T-helper 2 cell treated with Interferon-gamma antibody and Interleukin-4, amounts not matched to agents 100 ng/mL and 5 ng/mL, for 36 hours (primary cell): ENCODE measurements around the gene DCP1B. TPM values are rescaled to one million over a fixed set of nuclear protein-coding genes. Genes with fewer than 3 reads are reported as not detected.

ENCODE experiments used
- intact Hi-C: fragments of 100-400 bp; cut with micrococcal nuclease; formaldehyde crosslinking; loops from one replicate; pipeline ENCODE4 v1.15.1; 2023
- total RNA-seq: library from RNA; stranded (reverse); gene quantifications from 2 replicates; pipeline ENCODE4 v1.2.3, GENCODE V29; 2022

The DCP1B gene
- total RNA-seq, 1 donor from 2014 or later, result 12.5 TPM

GRCh38 chr12:2018391-2018790 lies 14.1 kb upstream of the DCP1B start:
- intact Hi-C loops, result no loop called here

- intact Hi-C loops, result no loop called here
Measured at GRCh38 chr12:2017546-2018337, 13.5 kb upstream of the DCP1B start.

GRCh38 chr12:2016862-2017545 lies 12.7 kb upstream of the DCP1B start:
- intact Hi-C loops, result no loop called here

GRCh38 chr12:2014231-2014630 lies 10.0 kb upstream of the DCP1B start:
- intact Hi-C loops, result no loop called here

- intact Hi-C loops, result no loop called here
Measured at GRCh38 chr12:2013527-2014223, 9.4 kb upstream of the DCP1B start.

- intact Hi-C loops, result no loop called here
Measured at GRCh38 chr12:2013086-2013485, 8.8 kb upstream of the DCP1B start.

- intact Hi-C loops, result no loop called here
Measured at GRCh38 chr12:2011643-2012607, 7.7 kb upstream of the DCP1B start.

- intact Hi-C loops, result no loop called here
Measured at GRCh38 chr12:2009623-2010022, 5.4 kb upstream of the DCP1B start.

- intact Hi-C loops, result no loop called here
Measured at GRCh38 chr12:2008677-2009076, 4.4 kb upstream of the DCP1B start.

- intact Hi-C loops, result loop anchor here (1.0 to 5.0 kb wide), 5 partner anchors 34 to 341 kb away; no protein-coding TSS in a partner anchor
Measured at GRCh38 chr12:2003676-2004112, 563 bp downstream of the DCP1B start.

- intact Hi-C loops, result no loop called here
Measured at GRCh38 chr12:1995205-1995896, 8.9 kb downstream of the DCP1B start.

- intact Hi-C loops, result no loop called here
Measured at GRCh38 chr12:1994429-1995143, 9.7 kb downstream of the DCP1B start.

GRCh38 chr12:1993871-1994371 lies 10.3 kb downstream of the DCP1B start:
- intact Hi-C loops, result no loop called here

- intact Hi-C loops, result no loop called here
Measured at GRCh38 chr12:1993341-1993740, 10.9 kb downstream of the DCP1B start.

- intact Hi-C loops, result no loop called here
Measured at GRCh38 chr12:1992732-1993131, 11.5 kb downstream of the DCP1B start.

GRCh38 chr12:1989111-1989510 lies 15.1 kb downstream of the DCP1B start:
- intact Hi-C loops, result no loop called here

GRCh38 chr12:1984759-1985158 lies 19.5 kb downstream of the DCP1B start:
- intact Hi-C loops, result no loop called here

- intact Hi-C loops, result no loop called here
Measured at GRCh38 chr12:1980282-1980681, 24.0 kb downstream of the DCP1B start.

GRCh38 chr12:1978078-1978862 lies 26.0 kb downstream of the DCP1B start:
- intact Hi-C loops, result no loop called here
